Measurements from ENCODE around the gene MIB1.

DNA sequence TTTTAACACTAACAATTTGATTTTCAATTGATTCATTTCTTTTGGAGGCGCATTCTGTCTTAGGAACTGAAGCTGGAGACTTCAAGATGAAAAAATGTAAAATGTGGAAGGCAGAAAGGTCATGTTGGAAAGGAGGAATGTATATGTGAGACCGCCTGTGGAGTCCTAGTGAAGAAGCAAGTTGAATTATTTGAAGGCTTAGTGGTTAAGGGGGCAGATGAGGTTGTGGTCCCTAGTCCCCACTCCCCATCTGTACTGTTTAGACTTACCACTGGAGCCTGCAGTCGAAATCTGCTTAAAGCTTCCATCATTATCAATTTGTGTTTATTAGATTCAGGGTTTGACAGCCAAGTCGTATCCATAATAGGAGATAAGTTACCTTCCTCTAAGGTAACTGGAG is 15.4 kb upstream of the MIB1 start:
- TF ChIP-seq KAT2A (conservative IDR thresholded peaks at IDR 0.05; ENCODE audit: control insufficient read depth, low read depth, low read length) = no peak
- no peak for TF ChIP-seq EZH2 (IDR thresholded peaks at IDR 0.05; ENCODE audit: borderline replicate concordance, control insufficient read depth, low read depth, low read length)
- TF ChIP-seq SP1 (IDR thresholded peaks at IDR 0.05; ENCODE audit: low read depth, low read length) = no peak
